ENCODE data around the gene ICA1. TPM values are rescaled to one million over a fixed set of nuclear protein-coding genes. Genes with fewer than 3 reads are reported as not detected.

The ICA1 gene
- total RNA-seq, 1 experiment from 2014 or later = 28.8 TPM

DNA sequence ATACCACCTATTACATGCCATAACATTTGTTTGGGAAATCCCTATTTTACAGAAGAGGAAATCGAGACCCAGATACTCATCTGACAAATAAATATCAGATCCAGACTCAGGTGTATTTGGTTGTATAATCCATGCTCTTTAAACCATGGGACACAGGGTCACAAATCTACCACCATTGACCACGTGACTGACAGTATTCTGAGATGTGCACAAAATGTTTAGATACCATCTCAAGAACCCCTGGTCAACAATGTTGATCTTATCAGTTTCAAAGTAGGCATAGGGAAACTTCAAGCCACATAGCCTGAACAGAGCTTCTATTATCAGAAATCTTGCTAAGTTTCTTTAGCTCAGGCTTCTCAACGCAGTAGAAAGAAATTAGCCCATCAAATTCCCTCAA is 93.6 kb downstream of the ICA1 start:
- Histone ChIP-seq H2AK5ac (ENCODE audit: insufficient read length, low read length) (no peak overlapping the region), H3K56ac (ENCODE audit: insufficient read length, low read depth, low read length) (no peak overlapping the region), H2BK12ac (ENCODE audit: insufficient read length, low read depth, low read length) (no peak overlapping the region), H2BK20ac (ENCODE audit: low read depth, low read length, poor library complexity, severe bottlenecking) (no peak overlapping the region), H3K27ac (ENCODE audit: insufficient read length, low read depth, low read length) (no peak overlapping the region), H4K91ac (ENCODE audit: insufficient read length, low read depth, low read length) (no peak overlapping the region), H4K8ac (replicated peaks; ENCODE audit: insufficient read length, low read depth, low read length) (no peak overlapping the region), H4K20me1 (ENCODE audit: control insufficient read depth, insufficient read depth, insufficient read length) (no peaks in the 10 kb centered on the region), H3K79me2 (ENCODE audit: insufficient read depth, low read length) (no peaks in the 10 kb centered on the region), H3K14ac (ENCODE audit: insufficient read depth, low read length) (no peak overlapping the region), H3K4ac (ENCODE audit: low read depth, low read length) (no peak overlapping the region), H3K79me1 (ENCODE audit: insufficient read depth, low read depth, low read length, poor library complexity, severe bottlenecking) (no peaks in the 10 kb centered on the region), H2AFZ (ENCODE audit: low read length) (no peak overlapping the region), H3K9me3 (ENCODE audit: control insufficient read depth, low read depth, low read length) (no peaks in the 10 kb centered on the region), H3K18ac (ENCODE audit: insufficient read length, low read depth, low read length) (no peak overlapping the region), H2BK15ac (ENCODE audit: low read depth, low read length) (no peak overlapping the region), H3T11ph (ENCODE audit: low read length) (no peak overlapping the region), H3K4me2 (ENCODE audit: insufficient read depth, insufficient read length, low read length) (no peak overlapping the region), H3K4me1 (ENCODE audit: insufficient read depth, low read length) (no peaks in the 10 kb centered on the region), H3K23ac (ENCODE audit: insufficient read length, low read depth, low read length) (no peak overlapping the region), H2BK5ac (ENCODE audit: insufficient read length, low read length) (no peak overlapping the region), H4K5ac (ENCODE audit: insufficient read length, low read depth, low read length) (no peak overlapping the region), H2BK120ac (ENCODE audit: low read depth, low read length, poor library complexity, severe bottlenecking) (no peak overlapping the region), H3K23me2 (ENCODE audit: insufficient read length, low read depth, low read length, poor library complexity, severe bottlenecking) (no peaks in the 10 kb centered on the region), H3K9ac (ENCODE audit: extremely low read depth, insufficient read length, low read length) (no peak overlapping the region), H3K27me3 (ENCODE audit: insufficient read depth, low read length) (no peaks in the 10 kb centered on the region)
- Mint-ChIP-seq H3K27ac (no peak overlapping the region), H3K9me3 (no peaks in the 10 kb centered on the region), H3K36me3 (ENCODE audit: insufficient read depth in 1 of 3, low read depth in 3 of 3) (no peaks in the 10 kb centered on the region), H3K4me1 (peaks cover 7 to 14% of the 10 kb centered on the region in 2 experiments), H3K4me3 (no peak overlapping the region), H3K27me3 (ENCODE audit: low read depth) (no peaks in the 10 kb centered on the region)
- no CpG with 5 or more reads among the region's 3 CpGs for WGBS (ENCODE audit: extremely low coverage, insufficient read length, low lambda C conversion rate)
- TF ChIP-seq, protein P1, sequence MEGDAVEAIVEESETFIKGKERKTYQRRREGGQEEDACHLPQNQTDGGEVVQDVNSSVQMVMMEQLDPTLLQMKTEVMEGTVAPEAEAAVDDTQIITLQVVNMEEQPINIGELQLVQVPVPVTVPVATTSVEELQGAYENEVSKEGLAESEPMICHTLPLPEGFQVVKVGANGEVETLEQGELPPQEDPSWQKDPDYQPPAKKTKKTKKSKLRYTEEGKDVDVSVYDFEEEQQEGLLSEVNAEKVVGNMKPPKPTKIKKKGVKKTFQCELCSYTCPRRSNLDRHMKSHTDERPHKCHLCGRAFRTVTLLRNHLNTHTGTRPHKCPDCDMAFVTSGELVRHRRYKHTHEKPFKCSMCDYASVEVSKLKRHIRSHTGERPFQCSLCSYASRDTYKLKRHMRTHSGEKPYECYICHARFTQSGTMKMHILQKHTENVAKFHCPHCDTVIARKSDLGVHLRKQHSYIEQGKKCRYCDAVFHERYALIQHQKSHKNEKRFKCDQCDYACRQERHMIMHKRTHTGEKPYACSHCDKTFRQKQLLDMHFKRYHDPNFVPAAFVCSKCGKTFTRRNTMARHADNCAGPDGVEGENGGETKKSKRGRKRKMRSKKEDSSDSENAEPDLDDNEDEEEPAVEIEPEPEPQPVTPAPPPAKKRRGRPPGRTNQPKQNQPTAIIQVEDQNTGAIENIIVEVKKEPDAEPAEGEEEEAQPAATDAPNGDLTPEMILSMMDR (conservative IDR thresholded peaks at IDR 0.05) = no peak
- DNase-seq = no peak

All from H9 (cell line).